HT-29 (cell line): Measurements from ENCODE around the gene CTCF. TPM values are rescaled to one million over a fixed set of nuclear protein-coding genes. Genes with fewer than 3 reads are reported as not detected.

Experiments
- DNase-seq: peaks from one replicate; pipeline ENCODE4 v3.0.0-alpha.2; 2015; ENCODE audit warnings: low spot score
- total RNA-seq: library from RNA; depleted of rRNA; stranded (reverse); fragments of >200 nt; shearing (Covaris generic); gene quantifications from 2 replicates; pipeline ENCODE4 v1.2.3, GENCODE V29; 2014

The CTCF gene
- total RNA-seq, 1 experiment from 2014 or later: 28.3 TPM

DNA sequence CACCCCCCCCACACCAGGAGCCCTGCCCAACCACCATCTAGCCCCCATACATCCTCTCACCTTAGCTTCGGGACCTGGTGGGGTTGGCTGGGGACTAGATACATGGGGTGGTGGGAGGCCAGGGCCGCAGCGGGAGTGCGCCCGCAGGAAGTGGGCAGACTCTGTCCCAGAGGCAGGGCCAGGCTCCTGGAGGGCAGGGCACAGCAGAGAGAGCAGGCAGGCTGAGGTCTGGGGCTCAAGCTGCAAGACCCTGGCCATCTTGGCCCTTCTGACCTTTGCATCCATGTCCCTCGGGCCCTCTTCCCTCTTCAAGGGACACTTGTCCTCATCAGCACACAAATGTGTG is 101.5 kb downstream of the CTCF start:
- no peak for DNase-seq

DNA sequence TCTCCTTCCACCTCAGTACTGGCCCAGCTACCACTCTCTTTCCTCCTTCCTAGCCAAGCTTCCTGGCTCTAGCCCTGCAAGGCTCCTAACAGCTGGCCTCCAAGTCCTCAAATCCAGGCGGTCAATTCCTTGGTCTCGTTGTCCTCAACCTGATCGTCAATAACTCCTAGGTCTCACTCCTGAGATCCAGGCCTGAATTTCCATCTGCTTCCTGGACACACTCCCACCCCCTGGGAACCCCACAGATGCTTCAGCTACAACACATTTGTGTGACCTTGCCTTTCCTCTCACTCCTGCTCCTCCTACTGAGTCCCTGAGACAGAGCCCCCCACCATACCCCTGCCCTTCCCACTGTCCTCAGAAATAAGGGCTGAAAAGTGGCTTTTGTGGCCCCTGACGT is 101.9 kb downstream of the CTCF start:
- DNase-seq: no peak

DNA sequence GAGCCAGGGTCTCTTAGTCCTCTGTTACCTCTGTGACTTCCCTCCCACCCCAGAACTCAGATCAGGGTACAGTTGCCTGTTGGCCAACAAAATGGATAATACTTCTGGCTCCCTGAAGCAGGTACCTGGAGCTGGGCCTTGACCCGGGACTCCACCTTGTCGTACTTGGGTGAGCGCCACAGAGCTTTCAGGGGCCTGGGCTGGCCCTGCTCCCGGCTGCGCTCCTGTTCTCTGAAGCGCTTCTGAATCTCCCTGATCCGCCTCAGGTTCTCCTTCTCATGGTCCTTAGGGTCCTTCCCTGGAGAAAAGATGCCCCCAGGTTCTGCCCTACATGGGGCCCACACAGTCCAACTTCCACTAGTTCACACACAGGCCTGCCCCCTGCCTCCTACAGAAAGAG is 102.5 kb downstream of the CTCF start:
- no peak for DNase-seq

DNA sequence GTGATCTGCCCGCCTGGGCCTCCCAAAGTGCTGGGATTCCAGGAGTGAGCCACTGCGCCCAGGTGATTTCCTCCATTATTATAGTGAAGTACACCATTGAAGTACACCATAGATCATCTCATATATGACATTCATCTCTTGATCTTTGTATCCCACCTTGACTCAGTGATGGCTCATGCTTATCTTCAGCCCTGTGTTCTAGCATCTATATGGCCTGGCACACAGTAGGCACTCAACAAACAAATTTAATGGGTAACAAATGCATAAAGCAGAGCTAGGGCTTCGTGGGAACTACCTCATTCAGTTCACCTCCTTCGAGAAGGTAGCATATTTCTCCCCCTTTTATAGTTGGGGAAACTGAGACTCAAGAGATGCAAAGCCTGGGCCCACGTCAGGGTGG is 103.3 kb downstream of the CTCF start:
- DNase-seq: no peak

DNA sequence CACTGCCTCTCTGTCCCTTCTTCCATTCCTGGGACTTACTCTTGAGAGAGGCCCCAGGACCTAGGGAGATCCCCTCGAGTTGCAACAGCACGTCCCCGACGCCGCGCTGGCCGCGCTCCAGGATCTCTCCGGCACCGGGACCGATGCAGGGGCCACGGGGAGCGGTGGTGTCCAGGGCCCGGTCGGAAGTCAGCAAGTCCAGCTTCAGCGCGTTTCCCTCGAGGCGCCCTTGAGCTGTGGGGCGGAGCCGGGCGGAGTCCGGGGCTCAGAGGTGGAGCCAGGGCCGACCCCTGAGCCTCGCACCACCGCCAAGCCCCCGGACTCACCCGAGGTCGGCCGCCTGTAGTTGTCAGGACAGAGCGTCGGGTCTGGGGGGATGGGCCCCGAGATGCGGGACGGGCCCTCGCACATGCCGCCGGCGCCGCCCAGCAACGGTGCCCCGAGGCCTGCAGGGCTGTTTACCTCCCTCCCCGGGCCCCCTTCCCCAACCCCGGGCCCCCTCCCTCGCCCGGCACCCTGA is 103.8 kb downstream of the CTCF start:
- peak; percentile 36 for DNase-seq

DNA sequence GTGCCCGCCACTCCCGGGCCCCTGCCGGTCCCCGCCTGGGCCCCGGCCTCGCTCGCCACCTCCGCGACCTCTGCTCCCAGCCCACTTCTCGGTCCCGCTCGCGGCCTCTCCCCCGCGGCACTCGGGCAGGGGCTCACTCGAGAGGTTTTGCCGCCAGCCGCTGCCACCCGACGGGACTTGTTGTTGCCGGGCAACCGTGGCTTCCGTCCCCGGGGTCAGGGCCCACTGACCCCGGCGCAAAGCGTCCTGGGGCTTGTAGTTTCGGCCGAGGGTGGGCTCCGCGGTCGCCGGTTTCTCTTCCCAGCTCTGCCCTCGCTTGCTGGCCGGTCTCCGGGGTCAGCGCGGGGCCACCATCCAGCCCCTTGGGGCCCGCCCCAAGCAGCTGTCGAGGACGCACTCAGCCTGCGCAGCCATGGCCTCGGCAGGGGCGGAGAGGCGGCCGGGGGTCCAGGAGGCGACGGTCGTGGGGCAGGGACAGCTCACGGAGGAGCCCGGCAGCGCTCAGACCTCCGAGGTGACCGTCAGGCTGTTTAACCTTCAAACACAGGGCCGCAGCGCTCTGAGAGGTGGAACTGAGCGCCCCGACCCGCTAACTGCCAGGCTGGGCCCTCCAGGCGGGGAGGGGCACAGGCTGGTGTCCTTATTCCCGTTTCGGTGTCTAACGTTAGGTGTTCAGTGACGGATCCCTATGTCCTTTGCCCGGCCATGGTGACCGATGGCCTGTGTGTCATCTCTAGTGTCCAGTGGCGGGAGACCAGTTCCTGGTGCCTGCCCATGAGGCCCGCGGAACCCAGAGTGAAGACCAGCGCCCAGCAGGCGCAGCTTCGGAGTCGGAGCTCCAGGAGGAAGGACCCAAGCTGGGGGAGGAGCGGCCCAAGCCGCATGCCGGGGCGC is 104.5 kb downstream of the CTCF start, which contains the start of the genes C16orf86 and ENKD1:
TSS of gene C16orf86 (plus strand) at position 256 of the 894 bp plus-strand sequence. CDS start at position 413, 157 bp downstream.
TSS of gene ENKD1 (minus strand) at position 192 of the 894 bp plus-strand sequence. CDS start 308 bp downstream, outside the sequence.
- DNase-seq: peak; percentile 68

DNA sequence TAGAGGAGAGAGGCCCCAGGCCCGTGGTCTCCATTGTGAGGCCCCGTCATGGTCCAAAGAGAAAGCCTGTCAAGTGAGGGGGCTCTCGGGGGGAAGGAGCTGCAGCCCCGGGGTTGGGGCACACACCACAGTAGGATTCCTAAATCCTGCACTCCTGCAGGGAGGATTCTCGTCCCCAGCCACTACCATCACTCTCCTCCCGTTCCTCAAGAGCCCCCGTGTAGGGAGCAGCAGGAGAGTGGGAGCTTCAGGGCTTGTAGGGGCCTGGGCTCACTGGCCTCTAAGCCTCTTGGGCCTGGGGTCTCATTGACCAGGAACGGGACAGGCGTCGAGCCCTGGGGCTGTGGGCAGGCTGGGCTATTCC is 105.1 kb downstream of the CTCF start:
- DNase-seq: no peak

DNA sequence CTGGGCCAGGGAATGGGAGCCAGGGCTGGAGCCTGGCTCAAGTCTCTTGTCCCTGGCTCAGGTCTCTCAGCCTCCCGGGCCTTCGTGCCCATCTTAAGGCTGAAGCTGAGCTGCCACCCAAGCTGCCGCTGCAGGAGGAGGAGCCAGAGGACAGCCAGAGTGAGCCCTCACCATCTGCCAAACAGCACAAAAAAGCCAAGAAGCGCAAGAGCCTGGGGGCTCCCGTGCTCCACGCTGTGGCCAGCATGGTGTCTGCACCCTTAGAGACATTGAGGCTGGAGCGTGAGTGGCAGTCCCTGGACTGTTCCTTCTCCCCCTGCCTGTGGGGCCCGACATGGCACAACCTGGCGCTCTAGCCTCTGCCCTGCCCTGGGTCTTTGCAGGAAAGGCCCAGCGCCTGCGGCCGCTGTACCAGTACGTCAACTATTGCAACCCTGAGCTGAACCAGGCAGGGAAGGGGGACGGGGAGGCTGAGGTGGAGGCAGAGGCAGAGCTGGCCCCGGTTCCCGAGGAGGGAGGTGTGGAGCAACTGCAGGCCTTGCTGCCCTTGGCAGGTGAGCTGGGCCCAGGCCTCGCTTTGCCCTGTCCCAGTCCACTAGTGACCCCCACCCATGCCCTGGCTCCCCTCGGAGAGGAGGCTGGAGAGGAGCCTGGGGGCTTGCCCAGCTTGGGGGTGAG is 105.6 kb downstream of the CTCF start:
- peak; percentile 97 for DNase-seq

DNA sequence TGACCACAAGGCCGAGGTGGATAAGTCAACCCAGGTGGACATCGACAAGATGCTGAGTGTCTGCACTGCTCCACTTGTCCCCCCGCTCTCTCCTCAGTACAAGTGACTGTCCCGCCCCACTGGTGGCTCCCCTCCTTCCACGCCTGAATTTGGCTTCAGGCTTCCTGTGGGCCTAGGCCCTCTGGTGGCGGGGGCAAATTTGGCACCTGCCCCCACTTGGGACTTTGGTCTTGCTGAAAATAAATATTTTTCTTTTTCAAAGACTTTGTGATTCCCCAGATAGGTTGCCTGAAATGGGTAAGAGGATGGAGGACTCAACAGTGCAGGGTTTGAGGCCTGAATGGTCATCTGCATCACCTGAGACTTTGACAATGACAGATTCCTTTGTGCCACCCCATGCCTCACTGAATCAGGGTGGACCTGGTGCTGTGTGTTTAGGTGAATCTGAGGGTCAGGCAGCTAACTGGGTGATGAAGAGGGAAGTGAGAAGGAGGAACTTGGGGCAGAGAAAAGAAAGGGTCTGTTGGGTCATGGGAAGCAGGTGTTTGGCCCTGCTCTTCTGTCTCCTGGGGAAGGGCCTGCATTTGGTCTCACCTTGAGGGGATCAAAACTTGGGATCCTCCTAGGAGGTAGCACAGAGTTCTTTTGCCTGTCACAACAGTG is 106.3 kb downstream of the CTCF start:
- DNase-seq: no peak

DNA sequence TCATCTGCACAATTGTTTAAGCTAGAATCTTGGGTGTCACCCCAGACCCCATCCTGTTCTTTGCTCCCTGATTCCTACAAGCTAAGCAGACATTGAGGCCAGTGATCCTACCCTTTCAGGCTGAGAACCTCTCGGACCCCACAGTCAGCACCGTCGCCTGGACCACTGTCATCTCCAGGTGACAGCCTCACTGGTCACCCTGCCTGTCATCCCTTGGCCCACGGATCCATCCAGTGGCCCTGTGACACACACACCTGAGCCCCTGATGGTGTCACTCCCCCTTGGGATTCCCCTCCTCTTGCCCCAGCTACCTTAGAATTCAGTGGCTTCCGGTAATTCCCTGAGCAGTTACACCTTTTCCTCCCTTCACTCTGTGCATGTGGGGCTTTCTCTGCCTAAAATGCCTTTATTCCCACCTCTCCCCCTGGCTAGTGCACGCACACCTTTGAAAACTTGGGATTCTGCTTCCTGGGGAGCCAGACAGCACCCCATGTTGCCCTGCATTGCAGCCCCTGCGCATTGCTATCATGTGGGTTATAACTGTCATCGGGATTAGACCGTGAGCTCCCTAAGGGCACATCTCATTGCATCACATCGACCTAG is 107.3 kb downstream of the CTCF start:
- no peak for DNase-seq

DNA sequence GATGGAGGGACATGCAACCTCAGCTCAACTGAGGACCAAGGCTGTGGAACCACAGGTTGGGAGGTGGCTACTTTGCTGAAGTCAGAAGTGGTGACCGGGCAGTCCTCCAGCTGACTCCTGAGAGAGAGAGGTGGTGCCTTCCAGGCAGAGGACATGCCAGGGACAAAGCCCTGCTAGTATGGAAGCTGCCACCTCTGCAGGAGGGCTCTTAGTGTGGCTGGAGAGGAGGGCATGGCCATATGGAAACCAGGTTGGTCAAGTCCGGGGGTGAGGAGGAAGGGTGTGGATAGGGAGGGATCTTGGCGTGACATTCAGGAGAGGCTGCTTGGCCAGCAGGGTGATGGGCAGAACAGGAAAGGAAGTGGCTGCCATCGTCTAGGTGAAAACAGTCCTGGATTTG is 110.0 kb downstream of the CTCF start:
- no peak for DNase-seq

DNA sequence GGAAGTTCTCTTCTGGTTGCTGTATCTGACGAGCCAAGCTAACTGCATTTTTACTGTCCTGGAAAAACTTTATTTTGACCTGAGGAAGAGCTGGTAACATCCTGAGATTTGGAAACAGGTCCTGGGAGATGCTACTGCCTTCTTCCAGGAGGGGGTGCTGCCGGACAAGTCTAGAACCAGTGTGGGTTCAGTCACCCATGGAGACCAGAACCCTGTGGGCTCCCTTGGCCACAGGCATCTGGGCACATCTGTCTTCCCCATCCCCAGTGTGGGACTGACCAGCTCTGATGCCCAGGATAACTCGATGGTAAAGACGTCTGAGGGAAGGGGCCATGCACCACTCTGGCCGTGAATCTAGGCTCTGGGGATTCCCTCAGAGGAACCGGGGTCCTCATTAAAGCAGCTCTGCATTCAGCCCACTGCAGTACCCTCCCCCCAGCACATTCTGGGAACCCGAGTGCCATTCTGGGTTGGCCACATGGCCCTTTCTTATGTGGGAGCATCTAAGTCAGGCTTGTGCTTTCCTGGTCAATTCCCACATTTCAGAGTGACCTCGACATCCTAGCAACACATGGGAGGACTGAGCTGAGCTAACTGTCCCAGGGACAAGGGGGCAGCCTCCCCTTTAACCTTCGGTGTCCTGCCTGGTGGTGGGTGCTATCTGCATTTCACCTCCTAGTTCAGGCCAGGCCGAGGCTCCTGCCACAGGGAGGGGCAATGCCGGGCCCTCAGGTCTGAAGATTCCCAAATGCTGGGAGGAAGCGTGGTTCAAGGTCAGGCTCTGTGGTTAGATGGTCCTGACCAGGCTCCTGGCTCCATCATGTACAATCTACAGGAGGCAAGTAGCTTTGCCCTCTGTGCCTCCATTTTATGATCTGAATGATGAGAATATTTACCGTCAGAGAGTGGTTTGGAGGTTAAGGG is 110.7 kb downstream of the CTCF start:
- DNase-seq: peak; percentile 90

DNA sequence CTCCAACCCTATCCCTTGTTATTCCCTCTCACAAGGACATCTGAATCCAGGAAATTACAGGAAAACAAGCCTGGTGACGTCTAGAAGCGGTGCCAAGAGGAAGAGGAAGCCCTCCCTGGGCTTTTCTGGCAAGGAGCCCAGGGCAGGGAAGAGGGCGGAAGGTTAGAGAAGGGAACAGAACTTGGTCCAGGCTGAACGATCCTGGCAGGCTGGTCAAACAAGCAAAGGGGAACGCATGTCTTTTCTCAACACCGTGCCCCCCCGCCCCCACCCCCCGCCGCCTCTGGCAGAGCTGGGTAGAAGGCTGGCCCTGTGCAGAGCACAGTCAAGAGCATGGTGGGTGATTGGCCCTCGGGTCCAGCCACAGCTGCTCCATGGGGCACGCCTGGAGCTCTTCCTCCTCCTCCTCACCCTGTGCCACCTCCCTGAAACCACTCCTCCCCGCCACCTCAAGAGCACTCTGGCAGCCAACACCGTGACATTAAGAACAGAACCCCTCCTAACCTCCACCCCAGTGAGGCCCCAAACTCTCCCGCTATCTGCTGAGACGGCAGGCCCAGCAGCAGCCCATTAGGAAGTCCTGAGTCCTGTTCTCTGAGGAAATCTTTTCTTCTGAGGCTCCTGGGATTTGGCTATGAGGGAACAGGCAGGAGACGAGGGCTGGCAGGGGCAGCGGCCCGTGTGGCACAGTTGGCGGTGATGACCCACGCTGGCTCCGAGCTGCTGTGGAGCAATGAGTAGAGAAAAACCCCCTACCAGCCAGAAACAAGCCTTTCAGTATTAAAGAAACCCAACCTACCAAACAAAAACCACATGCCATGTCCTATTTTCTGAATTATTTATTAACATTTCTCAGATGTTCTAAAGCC is 111.6 kb downstream of the CTCF start:
- DNase-seq: peak; percentile 82

DNA sequence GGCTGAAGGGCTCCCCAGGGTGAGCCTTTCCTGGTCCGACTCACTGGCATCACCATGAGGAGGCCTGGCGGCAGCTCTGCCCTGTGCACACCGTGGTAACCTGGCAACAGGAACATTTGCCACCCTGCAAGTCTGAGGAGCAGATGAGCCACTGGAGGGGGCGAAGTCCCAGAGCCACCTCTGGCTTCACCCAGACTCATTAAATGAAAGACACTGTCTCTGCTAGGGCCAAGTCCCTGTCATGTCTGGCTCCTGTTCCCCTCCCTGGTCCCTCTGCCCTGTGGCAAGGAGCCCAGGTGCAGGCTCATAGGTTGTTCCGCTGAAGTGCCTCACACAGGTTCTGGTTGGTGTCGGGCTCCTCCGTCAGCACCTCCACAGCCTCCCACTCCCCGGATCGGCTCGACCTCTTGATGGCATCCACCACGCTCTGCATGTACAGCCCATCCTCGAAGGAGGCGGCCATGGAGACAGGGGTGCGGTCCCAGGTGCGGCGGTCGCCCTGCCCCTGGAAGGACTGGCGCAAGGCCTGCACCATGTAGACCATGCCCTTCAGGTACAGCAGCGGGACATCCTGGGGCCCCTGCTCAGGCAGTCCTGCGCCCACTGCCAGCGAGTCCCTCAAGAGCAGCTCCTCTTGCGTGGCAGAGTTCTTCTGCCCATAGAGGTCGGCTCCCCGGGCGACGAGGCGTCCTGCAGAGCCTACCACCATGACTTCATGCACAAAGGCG is 112.7 kb downstream of the CTCF start:
- peak; percentile 86 for DNase-seq

DNA sequence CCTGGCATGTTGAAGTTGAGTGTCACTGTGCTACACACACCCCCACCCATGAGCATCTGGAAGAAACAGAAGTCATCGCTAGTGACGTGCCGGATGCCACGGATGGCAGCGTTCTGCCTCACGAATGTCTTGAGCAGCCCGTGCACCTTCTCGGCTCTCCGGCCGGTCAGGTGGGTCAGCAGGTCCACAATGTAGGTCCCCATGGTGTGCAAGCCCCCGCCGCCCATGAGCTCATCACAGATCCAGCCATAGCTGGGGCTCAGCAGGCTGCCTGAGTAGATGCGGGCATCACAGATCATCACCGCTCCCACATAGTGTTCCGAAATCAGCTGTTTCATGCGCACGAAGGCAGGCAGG is 113.2 kb downstream of the CTCF start:
- no peak for DNase-seq

DNA sequence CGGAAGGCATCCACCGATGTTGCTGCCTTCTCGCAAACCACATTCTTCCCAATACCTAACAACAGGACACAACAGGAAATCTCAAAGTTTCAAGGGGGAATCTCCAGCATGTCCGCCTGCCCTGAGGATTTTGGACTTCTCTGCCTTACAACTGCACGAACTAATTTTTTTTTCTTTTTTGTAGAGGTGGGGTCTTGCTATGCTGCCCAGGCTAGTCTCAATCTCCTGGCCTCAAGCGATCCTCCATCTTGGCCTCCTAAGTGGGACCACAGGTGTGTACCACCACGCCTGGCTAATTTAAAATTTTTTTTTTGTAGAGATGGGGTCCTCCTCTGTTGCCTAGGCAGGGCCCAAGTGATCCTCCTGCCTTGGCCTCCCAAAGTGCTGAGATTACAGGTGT is 113.7 kb downstream of the CTCF start:
- DNase-seq: no peak

DNA sequence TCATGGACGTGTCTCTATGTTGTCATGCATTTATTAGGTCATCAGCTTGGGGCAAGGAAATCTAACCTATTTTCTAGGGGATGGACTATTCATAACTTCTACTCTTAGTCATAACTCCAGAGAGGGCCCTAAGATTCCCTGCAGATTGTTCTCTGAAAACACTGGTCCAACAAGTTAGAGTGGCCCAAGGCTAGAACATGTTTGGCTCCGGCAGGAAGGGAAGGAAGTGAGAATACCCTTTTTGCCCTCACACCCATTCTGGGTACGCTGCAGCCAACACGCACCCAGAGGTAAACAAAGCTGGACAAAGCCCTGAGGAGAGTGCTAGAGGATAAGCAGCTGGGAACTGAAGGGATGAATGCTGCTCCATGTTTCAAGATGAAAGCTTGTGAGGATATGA is 114.2 kb downstream of the CTCF start:
- no peak for DNase-seq

DNA sequence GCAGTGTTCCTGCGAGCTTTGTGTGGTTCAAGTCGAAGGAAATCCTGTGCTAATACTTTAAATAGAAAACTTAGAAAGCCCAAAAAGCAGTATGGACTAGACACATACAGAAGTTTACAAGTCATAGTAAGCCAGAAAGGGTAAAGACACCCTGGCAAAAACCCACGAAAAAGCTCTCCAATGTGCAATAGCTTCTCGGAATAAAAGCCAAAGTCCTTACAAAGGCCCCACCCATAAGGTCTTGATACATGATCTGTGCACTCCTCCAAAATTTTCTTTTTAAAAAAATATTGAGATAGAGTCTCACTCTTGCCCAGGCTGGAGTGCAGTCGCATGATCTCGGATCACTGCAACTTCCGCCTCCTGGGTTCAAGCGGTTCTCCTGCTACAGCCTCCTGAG is 114.6 kb downstream of the CTCF start:
- DNase-seq: no peak

DNA sequence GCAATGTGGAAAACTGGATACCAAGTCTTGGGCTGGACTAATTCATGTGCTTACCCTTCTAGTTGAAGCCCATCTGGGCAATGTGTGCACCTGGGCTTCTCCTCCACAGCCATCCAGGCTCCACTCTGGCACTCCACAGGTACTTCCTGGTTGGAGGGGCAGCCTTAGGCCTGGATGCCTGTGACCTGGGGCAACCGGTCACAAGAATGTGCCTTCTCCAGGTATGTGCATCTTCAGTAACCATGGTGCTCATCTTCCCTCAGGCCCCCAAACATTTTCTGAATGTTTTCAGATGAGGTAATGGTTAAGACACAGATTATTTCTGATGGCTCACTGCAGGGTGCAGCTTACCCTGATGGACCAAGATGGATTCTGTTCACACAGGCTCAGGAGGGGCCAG is 115.4 kb downstream of the CTCF start:
- no peak for DNase-seq
